Prostate gland (tissue), 2 donors: ENCODE measurements around the gene NACA2. TPM values are rescaled to one million over a fixed set of nuclear protein-coding genes. Genes with fewer than 3 reads are reported as not detected.

Experiments used
- DNase-seq: peaks from one replicate; pipeline ENCODE4 v3.0.0-alpha.2; 2019; ENCODE audit warnings: low spot score
- H3K27ac ChIP-seq, 2 donors: fragments of 200-600 bp; sonication (generic); 2 replicates each; pipeline ENCODE4 v1.5.1; 2017 to 2019
- H3K27me3 ChIP-seq: fragments of 200-600 bp; sonication (generic); replicated peaks from 2 replicates; pipeline ENCODE4 v1.5.1; 2019; ENCODE audit not compliant: insufficient read depth
- H3K36me3 ChIP-seq, 2 donors: fragments of 200-600 bp; sonication (generic); 1 replicate in 1 of 2; 2 replicates in 1 of 2; pipeline versions ENCODE4 v1.5.1 to v1.8.1; 2017 to 2019
- H3K4me1 ChIP-seq: fragments of 200-600 bp; sonication (generic); replicated peaks from 2 replicates; pipeline ENCODE4 v1.5.1; 2019
- H3K4me3 ChIP-seq, 2 donors: fragments of 200-600 bp; sonication (generic); 2 replicates each; pipeline ENCODE4 v1.5.1; 2017 to 2019
- H3K9me3 ChIP-seq: fragments of 200-600 bp; sonication (generic); 2 replicates; pipeline ENCODE4 v1.5.1; 2017
- CTCF ChIP-seq, 4 experiments: fragments of 200-600 bp in 2 of 4; fragments of 450-650 bp in 2 of 4; sonication (generic) in 2 of 4; IDR thresholded peaks; 1 replicate in 3 of 4; 2 replicates in 1 of 4; pipeline ENCODE4 v1.5.1; 2016 to 2019; ENCODE audit warnings: antibody characterized with exemption in 4 of 4, mild to moderate bottlenecking in 2 of 4, moderate library complexity in 2 of 4
- POLR2A ChIP-seq: fragments of 450-650 bp; IDR thresholded peaks from one replicate; pipeline ENCODE4 v1.6.1; 2016; ENCODE audit warnings: antibody characterized with exemption, mild to moderate bottlenecking
- POLR2AphosphoS5 ChIP-seq: sonication (generic); formaldehyde crosslinking; IDR thresholded peaks from one replicate; pipeline ENCODE4 v1.6.1; 2017; ENCODE audit warnings: antibody characterized with exemption
- WGBS: methylation state at CpG from one replicate; pipeline ENCODE4 v1.1.5; 2018; 5-methylcytosine and 5-hydroxymethylcytosine counted together
- intact Hi-C: fragments of 100-400 bp; cut with DNase I; formaldehyde crosslinking; loops from one replicate; pipeline ENCODE4 v1.14.2; 2022
- total RNA-seq, 2 donors: library from RNA; depleted of rRNA; stranded (reverse); fragments of >200 nt; gene quantifications; one replicate each; pipeline ENCODE4 v1.1.0, GENCODE V29; 2016

Gene NACA2
- total RNA-seq, 2 donors from 2014 or later: 2.1 TPM; not detected in 1

GRCh38 chr17:61619493-61619892 is 28.5 kb upstream of the NACA2 start:
- no peak overlapping the region for H3K4me3 ChIP-seq
- no peaks in the 10 kb centered on the region for H3K36me3 ChIP-seq
- intact Hi-C loops: no loop called here
- WGBS: 98% methylated on average over 1 of the region's 1 CpG
- H3K4me1 ChIP-seq: no peaks in the 10 kb centered on the region
- no peaks in the 10 kb centered on the region for H3K9me3 ChIP-seq
- H3K27ac ChIP-seq: no peak overlapping the region
- TF ChIP-seq CTCF (IDR thresholded peaks at IDR 0.05) (no peak), POLR2A (no peak), POLR2AphosphoS5 (no peak)
- no peaks in the 10 kb centered on the region for H3K27me3 ChIP-seq
- no peak for DNase-seq

GRCh38 chr17:61618950-61619349 is 27.9 kb upstream of the NACA2 start:
- Histone ChIP-seq H3K9me3 (no peaks in the 10 kb centered on the region), H3K27me3 (no peaks in the 10 kb centered on the region), H3K27ac (no peak overlapping the region), H3K4me1 (no peaks in the 10 kb centered on the region), H3K4me3 (no peak overlapping the region), H3K36me3 (no peaks in the 10 kb centered on the region)
- intact Hi-C loops: no loop called here
- TF ChIP-seq POLR2A (no peak), POLR2AphosphoS5 (no peak), CTCF (IDR thresholded peaks at IDR 0.05) (no peak)
- WGBS: 80% methylated on average over 1 of the region's 1 CpG
- no peak for DNase-seq

GRCh38 chr17:61617330-61617729 is 26.3 kb upstream of the NACA2 start:
- no peak overlapping the region for H3K27ac ChIP-seq
- WGBS: 46% methylated on average over 4 of the region's 4 CpGs
- DNase-seq: no peak
- H3K9me3 ChIP-seq: no peaks in the 10 kb centered on the region
- H3K27me3 ChIP-seq: no peaks in the 10 kb centered on the region
- intact Hi-C loops: no loop called here
- H3K4me3 ChIP-seq: no peak overlapping the region
- TF ChIP-seq POLR2A (no peak), POLR2AphosphoS5 (no peak), CTCF (IDR thresholded peaks at IDR 0.05) (no peak)
- H3K4me1 ChIP-seq: no peaks in the 10 kb centered on the region
- no peaks in the 10 kb centered on the region for H3K36me3 ChIP-seq

- Histone ChIP-seq H3K27me3 (no peaks in the 10 kb centered on the region), H3K4me1 (no peaks in the 10 kb centered on the region), H3K9me3 (no peaks in the 10 kb centered on the region), H3K27ac (no peak overlapping the region), H3K36me3 (no peaks in the 10 kb centered on the region), H3K4me3 (no peak overlapping the region)
- 61% methylated on average over 1 of the region's 1 CpG for WGBS
- no peak for TF ChIP-seq CTCF (IDR thresholded peaks at IDR 0.05)
- TF ChIP-seq POLR2AphosphoS5: no peak
- TF ChIP-seq POLR2A: no peak
- intact Hi-C loops: no loop called here
- no peak for DNase-seq
These were observed 25.8 kb upstream of the NACA2 start for GRCh38 chr17:61616783-61617182.

- no peaks in the 10 kb centered on the region for H3K4me1 ChIP-seq
- H3K9me3 ChIP-seq: no peaks in the 10 kb centered on the region
- intact Hi-C loops: no loop called here
- TF ChIP-seq POLR2AphosphoS5 (no peak), CTCF (IDR thresholded peaks at IDR 0.05) (no peak), POLR2A (no peak)
- no peaks in the 10 kb centered on the region for H3K36me3 ChIP-seq
- H3K4me3 ChIP-seq: no peak overlapping the region
- no peak for DNase-seq
- H3K27ac ChIP-seq: no peak overlapping the region
- H3K27me3 ChIP-seq: no peaks in the 10 kb centered on the region
These were observed 23.2 kb upstream of the NACA2 start for GRCh38 chr17:61614219-61614618.
